GM12878 (cell line): ENCODE results near the gene CAMK2N2.

Experiments used
- CHD4 ChIP-seq: fragments of 200-600 bp; sonication (generic); IDR thresholded peaks from 2 replicates; pipeline ENCODE4 v1.6.1; 2016; ENCODE audit warnings: mild to moderate bottlenecking
- KLF5 ChIP-seq: fragments of 450-650 bp; IDR thresholded peaks from 2 replicates; pipeline ENCODE4 v1.6.1; 2014; ENCODE audit warnings: mild to moderate bottlenecking; ENCODE audit not compliant: partially characterized antibody
- POLR2AphosphoS5 ChIP-seq: IDR thresholded peaks from 2 replicates; pipeline ENCODE4 v1.6.1; 2011; ENCODE audit warnings: mild to moderate bottlenecking, low read length, inconsistent platforms
- RAD21 ChIP-seq: IDR thresholded peaks from 2 replicates; pipeline ENCODE4 v1.6.1; 2011; ENCODE audit warnings: mild to moderate bottlenecking, low read depth, low read length, moderate library complexity; ENCODE audit not compliant: insufficient read depth
- SIX5 ChIP-seq: IDR thresholded peaks from 2 replicates; pipeline ENCODE4 v1.6.1; 2011; ENCODE audit warnings: mild to moderate bottlenecking, low read depth, low read length, moderate library complexity; ENCODE audit not compliant: severe bottlenecking
- SPI1 ChIP-seq: IDR thresholded peaks from 2 replicates; pipeline ENCODE4 v1.6.1; 2011; ENCODE audit warnings: low read depth, mild to moderate bottlenecking, low read length, moderate library complexity, borderline replicate concordance; ENCODE audit not compliant: insufficient read depth
- STAT3 ChIP-seq: IDR thresholded peaks from 2 replicates; pipeline ENCODE4 v1.6.1; 2011; ENCODE audit warnings: low read depth, low read length, improper control_type of control experiment
- YY1 ChIP-seq: IDR thresholded peaks from 2 replicates; pipeline ENCODE4 v1.6.1; 2011; ENCODE audit warnings: low read depth, mild to moderate bottlenecking, low read length
- ZNF24 ChIP-seq: fragments of 450-650 bp; IDR thresholded peaks from 2 replicates; pipeline ENCODE4 v1.6.1; 2017; ENCODE audit warnings: antibody characterized with exemption, mild to moderate bottlenecking
- ZNF384 ChIP-seq: IDR thresholded peaks from 2 replicates; pipeline ENCODE4 v1.6.1; 2012; ENCODE audit warnings: low read depth, mild to moderate bottlenecking, low read length, improper control_type of control experiment, borderline replicate concordance
- TF ChIP-seq, protein P1 (sequence below), 3 experiments: IDR thresholded peaks in 2 of 3; conservative IDR thresholded peaks in 1 of 3; 2 replicates each; pipeline ENCODE4 v1.5.1; 2011; ENCODE audit warnings: low read depth in 3 of 3, low read length in 3 of 3, mild to moderate bottlenecking in 3 of 3, control low read depth in 2 of 3, moderate library complexity in 2 of 3, inconsistent platforms in 1 of 3, mixed read lengths in 1 of 3; ENCODE audit not compliant: control insufficient read depth in 2 of 3, insufficient read depth in 1 of 3; ENCODE audit errors: extremely low read depth in 1 of 3
- TF ChIP-seq, protein P2 (sequence below): IDR thresholded peaks from 2 replicates; pipeline ENCODE4 v1.6.1; 2012; ENCODE audit warnings: mild to moderate bottlenecking, low read depth, low read length
- TF ChIP-seq, protein P3 (sequence below): fragments of 150-350 bp; IDR thresholded peaks from 2 replicates; pipeline ENCODE4 v1.6.1; 2016; ENCODE audit warnings: low read depth, low read length

DNA sequence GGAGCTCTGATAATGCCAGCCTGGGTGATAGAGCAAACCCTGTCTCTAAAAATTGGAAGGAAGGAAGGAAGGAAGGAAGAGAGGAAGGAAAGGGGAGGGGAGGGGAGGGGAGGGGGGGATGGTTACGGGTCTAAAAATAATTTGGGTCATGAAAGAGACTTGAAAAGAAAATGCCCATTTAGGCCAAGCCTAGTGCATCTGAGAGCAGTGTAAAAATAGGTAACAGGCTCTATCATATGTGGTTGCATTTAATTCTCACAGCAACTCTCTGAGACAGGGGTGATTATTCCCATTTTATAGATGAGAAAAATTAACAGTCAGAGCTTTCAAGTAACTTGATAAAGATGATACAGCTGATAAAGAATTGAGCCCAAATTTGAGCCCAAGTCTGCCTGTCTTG, 10.9 kb upstream of the CAMK2N2 start:
- no peak for TF ChIP-seq POLR2AphosphoS5
- TF ChIP-seq, protein P1, sequence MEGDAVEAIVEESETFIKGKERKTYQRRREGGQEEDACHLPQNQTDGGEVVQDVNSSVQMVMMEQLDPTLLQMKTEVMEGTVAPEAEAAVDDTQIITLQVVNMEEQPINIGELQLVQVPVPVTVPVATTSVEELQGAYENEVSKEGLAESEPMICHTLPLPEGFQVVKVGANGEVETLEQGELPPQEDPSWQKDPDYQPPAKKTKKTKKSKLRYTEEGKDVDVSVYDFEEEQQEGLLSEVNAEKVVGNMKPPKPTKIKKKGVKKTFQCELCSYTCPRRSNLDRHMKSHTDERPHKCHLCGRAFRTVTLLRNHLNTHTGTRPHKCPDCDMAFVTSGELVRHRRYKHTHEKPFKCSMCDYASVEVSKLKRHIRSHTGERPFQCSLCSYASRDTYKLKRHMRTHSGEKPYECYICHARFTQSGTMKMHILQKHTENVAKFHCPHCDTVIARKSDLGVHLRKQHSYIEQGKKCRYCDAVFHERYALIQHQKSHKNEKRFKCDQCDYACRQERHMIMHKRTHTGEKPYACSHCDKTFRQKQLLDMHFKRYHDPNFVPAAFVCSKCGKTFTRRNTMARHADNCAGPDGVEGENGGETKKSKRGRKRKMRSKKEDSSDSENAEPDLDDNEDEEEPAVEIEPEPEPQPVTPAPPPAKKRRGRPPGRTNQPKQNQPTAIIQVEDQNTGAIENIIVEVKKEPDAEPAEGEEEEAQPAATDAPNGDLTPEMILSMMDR (IDR thresholded peaks at IDR 0.05 in 2 of 3, conservative IDR thresholded peaks at IDR 0.05 in 1 of 3; ENCODE audit: control insufficient read depth in 2 of 3, extremely low read depth in 1 of 3, insufficient read depth in 1 of 3, low read depth in 3 of 3, low read length in 3 of 3) = no peak
- TF ChIP-seq, protein P2, sequence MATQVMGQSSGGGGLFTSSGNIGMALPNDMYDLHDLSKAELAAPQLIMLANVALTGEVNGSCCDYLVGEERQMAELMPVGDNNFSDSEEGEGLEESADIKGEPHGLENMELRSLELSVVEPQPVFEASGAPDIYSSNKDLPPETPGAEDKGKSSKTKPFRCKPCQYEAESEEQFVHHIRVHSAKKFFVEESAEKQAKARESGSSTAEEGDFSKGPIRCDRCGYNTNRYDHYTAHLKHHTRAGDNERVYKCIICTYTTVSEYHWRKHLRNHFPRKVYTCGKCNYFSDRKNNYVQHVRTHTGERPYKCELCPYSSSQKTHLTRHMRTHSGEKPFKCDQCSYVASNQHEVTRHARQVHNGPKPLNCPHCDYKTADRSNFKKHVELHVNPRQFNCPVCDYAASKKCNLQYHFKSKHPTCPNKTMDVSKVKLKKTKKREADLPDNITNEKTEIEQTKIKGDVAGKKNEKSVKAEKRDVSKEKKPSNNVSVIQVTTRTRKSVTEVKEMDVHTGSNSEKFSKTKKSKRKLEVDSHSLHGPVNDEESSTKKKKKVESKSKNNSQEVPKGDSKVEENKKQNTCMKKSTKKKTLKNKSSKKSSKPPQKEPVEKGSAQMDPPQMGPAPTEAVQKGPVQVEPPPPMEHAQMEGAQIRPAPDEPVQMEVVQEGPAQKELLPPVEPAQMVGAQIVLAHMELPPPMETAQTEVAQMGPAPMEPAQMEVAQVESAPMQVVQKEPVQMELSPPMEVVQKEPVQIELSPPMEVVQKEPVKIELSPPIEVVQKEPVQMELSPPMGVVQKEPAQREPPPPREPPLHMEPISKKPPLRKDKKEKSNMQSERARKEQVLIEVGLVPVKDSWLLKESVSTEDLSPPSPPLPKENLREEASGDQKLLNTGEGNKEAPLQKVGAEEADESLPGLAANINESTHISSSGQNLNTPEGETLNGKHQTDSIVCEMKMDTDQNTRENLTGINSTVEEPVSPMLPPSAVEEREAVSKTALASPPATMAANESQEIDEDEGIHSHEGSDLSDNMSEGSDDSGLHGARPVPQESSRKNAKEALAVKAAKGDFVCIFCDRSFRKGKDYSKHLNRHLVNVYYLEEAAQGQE = no peak
- no peak for TF ChIP-seq STAT3
- TF ChIP-seq SIX5 = no peak
- TF ChIP-seq RAD21 = no peak
- TF ChIP-seq ZNF384 = no peak
- TF ChIP-seq ZNF24 = no peak
- no peak for TF ChIP-seq SPI1
- no peak for TF ChIP-seq YY1
- TF ChIP-seq, protein P3, sequence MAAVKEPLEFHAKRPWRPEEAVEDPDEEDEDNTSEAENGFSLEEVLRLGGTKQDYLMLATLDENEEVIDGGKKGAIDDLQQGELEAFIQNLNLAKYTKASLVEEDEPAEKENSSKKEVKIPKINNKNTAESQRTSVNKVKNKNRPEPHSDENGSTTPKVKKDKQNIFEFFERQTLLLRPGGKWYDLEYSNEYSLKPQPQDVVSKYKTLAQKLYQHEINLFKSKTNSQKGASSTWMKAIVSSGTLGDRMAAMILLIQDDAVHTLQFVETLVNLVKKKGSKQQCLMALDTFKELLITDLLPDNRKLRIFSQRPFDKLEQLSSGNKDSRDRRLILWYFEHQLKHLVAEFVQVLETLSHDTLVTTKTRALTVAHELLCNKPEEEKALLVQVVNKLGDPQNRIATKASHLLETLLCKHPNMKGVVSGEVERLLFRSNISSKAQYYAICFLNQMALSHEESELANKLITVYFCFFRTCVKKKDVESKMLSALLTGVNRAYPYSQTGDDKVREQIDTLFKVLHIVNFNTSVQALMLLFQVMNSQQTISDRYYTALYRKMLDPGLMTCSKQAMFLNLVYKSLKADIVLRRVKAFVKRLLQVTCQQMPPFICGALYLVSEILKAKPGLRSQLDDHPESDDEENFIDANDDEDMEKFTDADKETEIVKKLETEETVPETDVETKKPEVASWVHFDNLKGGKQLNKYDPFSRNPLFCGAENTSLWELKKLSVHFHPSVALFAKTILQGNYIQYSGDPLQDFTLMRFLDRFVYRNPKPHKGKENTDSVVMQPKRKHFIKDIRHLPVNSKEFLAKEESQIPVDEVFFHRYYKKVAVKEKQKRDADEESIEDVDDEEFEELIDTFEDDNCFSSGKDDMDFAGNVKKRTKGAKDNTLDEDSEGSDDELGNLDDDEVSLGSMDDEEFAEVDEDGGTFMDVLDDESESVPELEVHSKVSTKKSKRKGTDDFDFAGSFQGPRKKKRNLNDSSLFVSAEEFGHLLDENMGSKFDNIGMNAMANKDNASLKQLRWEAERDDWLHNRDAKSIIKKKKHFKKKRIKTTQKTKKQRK = no peak
- TF ChIP-seq CHD4 = no peak
- TF ChIP-seq KLF5 = no peak
